NCI-H1417 treated with DMSO at 0.1 percent for 48 hours (cell line): Measurements from ENCODE around the gene LRRC41.
A peak's percentile ranks its signal among the peaks of the same experiment; 100 is the strongest.
"Not testable (repeated sequence)": the region's sequence is repeated elsewhere in the genome, so short reads cannot be mapped to it uniquely, and the experiment has no call there.

ENCODE experiments used
- DNase-seq: peaks from one replicate; lab custom pipeline; 2025; lab: John Stamatoyannopoulos, UW

The LRRC41 gene

DNA sequence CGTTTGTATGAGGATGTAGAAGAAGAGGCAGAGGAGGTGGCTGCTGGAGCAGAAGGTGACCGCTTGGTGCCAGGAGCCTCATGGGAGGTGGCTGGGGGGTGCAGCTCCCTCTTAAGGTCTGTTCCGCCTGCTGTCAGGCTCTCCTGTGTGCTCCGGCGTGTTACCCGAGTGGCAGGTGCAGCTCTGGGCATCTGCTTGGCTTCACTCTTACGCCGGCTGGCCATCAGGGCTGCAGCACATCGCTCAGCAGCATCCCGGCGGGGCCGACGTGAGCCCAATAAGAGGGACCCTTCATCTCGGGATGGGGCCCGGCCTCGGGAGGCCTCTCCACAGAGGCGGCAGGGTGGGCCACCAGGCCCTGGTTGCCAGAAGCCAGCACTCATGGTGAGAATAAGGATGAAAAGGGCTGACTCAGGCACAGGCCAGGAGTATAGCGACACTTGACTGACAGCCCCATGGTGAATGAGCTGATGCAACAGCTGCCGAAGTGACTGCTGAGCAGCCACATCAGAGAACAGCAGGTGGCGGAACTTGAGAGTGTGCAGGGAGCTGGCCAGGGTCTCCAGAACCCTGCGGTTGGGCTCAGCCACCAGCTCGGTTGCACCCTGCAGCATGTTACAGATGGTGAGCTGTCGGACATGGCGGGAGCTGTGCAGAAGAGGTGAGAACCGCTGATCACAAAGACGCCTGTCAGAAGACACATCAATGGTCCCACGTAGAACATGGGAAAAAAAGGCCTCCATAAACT lies 17.5 kb downstream of the LRRC41 start:
- peak; percentile 15 for DNase-seq

DNA sequence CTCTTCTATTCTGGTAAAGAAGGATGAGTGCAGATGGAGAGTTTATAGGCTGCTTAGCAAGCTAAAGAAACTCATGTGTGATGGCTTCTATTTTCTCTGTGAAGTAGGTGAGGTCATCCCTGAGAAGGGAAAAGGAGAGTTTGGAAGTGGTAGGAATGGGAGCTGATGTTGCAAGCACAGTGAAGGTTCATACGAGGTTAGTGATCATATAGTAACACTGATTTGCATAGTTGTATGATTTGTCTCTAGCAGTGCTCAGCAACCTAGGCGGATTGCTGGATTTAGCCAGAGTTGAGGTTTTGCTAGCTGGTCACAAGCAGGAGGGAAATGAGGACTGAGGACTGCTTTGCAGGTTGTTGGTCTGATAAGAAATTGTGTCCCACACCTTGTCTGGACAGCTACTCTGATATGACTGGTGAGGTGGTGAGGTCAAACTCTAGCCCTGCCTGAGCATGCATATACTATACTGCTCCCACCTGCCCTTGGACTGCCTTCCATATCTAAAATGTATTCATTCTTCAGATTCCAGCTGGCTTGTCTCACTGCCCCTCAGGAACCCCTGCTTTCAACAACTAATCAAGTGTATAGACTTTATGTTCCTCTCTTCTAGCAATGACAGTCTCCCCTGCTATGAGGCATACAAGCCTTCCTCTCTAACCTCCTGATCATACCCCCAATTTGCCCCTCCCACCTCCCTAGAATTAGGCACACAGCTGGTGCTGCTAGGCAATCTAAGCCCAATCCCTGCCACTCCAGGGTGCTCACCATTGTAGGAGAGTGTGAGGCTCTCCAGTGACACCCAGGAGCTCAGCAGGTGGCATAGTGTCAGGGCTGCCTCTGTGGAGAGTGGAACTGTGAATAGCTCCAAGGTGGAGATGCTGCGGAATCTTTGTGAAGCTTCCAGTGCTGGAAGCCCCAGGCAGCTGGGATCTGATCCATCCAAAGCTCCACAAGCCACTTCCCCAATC lies 18.5 kb downstream of the LRRC41 start:
- DNase-seq: no peak

DNA sequence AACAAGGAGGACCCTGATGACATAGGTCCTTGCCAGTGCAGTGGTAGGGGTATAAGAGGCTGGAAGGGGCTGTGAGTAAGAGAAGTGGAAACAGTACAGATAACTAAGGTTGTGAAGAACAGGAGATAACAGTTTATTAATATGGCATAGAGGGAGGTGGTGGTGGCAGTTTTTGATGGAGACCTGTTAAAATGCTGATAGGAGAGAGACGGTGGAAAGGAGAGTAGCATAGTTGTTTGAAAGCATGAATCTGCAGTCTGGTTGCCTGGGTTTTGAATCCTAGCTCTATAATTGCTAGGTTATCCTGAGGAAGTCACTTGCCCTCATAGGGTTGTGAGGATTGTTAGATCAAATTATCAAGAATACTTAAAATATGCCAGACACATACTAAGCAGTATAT lies 19.4 kb downstream of the LRRC41 start:
- no peak for DNase-seq

DNA sequence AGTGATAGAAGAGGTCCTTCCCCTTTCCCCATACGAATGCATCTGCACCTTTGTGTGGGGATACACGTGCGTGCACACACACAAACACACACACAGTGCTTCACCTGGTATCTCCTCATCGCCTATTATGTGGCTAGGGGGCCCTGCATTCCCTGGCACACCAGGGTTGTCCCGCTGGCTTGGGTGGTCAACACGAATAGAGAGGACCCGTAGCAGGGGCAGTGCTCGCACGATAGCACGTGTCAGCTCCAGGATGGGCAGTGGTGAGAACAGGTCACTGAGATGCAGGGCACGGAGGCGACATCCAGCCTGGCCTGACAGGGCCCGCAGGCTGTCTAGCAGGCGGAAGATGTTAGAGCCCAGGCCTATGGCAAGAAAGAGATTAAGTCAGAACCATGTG lies 22.4 kb downstream of the LRRC41 start:
- DNase-seq: no peak

DNA sequence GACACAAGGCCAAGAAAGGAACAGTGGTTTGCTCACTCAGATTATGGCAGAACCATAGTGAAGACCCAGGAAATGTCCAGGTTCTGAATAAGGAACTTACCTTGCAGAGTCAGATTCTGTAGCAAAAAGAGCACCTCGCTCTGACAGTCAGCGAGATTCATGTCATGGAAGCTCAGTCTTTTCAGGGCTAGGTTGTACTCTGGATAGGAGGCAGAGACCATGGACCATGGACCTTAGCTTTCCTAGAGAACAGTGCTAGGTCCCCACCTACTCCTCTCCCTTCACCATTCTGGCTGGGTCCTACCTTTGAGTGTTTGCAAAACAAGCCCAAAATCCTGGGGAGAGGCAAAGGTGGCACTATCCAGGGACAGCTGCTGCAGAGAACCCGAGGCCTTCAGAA lies 23.3 kb downstream of the LRRC41 start:
- DNase-seq: no peak

DNA sequence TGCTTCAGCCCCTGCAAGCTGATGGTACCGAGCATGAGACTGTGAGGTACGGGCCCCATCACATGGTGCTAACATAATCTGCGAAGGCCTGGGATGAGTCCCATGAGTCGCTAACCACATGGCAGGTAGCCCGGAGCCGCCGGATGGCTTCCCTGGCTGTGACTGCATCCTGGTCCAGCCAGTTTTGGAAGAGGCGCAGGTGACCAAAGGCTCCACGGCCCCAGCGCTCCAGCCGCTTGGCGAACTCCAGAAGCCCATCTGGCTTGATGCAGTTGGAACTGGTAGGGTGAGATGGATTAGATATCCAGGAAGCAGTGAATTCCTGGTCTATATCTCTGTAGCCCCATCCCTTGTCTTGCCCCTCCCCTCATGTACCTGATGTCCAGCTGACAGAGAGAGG lies 24.6 kb downstream of the LRRC41 start:
- DNase-seq: no peak

DNA sequence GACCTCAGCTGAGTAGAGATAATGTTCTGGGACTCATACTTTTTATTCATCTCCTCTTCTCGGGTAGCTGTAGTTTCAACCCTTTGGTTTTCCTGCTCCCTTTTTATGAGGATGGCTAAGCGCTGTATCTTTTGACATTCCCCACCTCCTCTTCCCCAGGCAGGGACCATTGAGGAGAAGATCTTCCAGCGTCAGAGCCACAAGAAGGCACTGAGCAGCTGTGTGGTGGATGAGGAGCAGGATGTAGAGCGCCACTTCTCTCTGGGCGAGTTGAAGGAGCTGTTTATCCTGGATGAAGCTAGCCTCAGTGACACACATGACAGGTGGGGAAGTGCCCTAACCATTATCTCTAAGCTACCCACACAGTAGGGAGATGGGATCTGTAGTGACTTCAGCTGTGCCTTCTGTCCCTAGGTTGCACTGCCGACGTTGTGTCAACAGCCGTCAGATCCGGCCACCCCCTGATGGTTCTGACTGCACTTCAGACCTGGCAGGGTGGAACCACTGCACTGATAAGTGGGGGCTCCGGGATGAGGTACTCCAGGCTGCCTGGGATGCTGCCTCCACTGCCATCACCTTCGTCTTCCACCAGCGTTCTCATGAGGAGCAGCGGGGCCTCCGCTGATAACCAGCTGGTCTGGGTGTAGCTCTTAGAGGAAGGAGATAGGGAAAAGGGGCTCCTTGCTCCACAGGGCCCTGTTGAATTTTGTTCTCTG lies 25.6 kb downstream of the LRRC41 start:
- DNase-seq: no peak

DNA sequence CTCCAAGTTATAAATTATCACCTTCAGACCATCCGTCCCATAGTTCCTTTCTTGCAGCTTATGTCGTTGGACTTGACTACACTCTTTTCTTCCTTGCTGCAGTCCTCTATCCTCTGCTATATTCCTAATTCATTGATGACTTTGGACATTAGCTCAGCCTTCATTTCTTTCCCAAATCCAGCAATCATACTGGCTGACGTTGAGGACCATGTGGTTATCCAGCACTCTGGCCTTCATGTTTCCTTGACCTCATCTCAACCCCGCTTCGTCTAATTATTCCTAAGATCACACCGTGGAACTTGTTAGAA lies 28.4 kb downstream of the LRRC41 start:
- DNase-seq: no peak

DNA sequence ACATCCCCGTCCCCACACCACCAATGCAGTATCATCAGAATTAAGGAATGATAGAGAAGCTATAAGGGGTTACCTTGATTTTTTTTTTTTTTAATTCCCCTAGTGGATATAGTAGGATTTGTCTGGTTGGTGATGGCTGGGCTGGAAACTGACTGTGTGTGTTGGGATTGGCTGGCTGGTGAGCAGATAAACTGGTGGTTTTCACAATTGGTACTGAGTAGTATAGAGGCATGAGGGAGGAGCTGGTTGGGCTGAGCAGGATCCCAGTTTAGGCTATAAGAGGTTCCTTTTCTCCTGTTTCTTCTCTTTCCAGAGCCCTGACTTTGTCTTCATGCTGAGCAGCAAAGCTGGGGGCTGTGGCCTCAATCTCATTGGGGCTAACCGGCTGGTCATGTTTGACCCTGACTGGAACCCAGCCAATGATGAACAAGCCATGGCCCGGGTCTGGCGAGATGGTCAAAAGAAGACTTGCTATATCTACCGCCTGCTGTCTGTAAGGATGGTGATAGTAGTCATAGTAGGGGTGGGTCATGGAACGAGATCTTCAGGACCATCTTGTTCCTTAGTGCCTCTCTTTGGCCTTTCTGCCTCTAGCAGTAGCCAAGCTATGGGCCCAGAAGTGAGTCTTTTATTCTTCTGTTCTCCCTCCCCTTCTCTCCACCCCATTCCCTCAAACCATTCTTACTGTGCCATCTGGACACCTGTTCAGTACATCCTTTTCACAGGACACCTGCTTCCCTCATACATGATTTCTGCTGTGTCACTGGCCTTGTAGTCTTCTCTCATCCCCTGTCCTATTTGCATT lies 29.0 kb downstream of the LRRC41 start:
- no peak for DNase-seq

DNA sequence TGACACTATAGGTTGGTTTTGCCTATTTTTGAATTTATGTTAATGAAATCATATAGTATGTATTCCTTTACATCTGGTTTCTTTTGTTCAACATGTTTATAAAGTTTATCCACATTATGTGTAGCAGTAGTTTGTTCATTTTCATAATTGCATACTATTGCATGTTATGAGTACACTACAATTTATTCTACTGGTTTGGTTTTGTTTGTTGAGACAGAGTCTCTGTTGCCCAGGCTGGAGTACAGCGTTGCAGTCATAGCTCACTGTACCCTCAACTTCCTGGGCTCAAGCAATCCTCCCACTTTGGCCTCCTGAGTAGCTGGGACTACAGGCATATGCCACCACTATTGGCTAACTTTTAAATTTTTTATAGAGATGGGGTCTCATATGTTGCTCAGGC lies 34.8 kb downstream of the LRRC41 start:
- no peak for DNase-seq

DNA sequence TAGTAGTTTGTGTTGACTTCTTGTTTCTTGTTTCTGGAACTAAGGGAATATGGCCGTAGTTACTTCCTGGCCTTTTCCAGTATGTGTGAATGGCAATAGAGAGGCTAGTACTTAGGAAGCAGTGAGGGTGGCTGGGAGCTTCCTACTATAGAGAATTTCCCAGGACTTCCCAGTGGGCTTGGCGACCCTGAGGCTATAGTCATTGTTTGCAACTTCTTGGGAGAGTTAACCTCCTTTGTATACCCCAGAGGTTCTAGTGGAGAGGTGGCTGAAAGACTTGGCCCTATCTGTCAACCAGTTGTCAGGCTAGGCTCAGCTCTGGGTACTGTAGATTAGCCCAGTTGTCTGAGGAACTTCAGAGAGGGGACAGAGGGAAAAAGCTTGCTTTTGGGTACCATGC lies 40.3 kb downstream of the LRRC41 start:
- no peak for DNase-seq

DNA sequence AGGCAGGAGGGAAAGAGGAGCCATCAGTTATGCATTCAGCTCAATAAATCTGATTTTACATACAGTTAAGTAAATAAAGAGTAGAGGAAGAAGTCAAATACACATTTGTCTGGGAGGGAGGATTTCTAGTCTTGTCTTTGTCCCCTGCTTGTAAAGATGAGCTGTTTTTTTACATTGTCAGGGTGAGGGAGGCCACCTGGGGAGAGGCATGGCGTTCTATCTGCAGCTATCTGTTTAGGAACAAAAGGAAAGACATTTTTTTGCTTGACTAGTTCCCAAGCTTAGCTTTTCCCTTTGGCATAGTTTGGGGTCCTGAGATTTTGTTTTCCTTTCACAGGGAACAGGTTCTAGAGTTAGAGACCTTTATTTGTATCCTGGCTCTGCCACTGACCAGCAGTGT lies 40.9 kb downstream of the LRRC41 start:
- no peak for DNase-seq

DNA sequence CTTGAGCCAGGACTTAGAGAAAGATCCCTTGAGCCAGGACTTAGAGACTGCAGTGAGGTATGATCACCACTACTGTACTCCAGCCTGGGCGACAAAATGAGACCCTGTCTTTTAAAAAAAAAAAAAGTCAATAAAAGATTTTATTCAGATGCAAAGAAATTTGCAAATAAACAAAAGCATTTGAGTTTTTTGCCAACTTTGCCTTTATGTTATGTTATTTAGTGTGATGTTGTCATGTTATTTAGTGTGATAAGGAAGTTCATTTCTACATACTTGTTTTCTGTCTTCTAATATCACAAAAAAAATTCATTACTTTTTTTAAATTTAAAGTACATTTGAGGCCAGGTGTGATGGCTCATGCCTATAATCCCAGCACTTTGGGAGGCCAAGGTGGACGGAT lies 46.9 kb downstream of the LRRC41 start:
- no peak for DNase-seq

DNA sequence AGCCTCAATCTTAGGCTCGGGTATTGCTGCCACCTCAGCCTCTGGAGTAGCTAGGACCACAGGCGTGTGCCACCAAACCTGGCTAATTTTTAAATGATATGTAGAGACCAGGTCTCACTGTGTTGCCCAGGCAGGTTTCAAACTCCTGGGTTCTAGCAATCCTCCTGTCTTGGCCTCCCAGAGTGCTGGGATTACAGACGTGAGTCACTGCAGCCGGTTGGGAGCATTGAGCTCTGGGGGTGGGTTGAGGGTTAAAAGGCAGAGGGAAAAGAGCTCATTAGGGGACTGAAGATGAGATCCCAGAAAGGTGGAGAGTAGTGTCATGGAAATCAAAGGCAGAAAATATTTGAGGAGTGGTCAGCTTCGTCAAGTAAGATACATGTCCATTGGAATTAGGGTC lies 48.7 kb downstream of the LRRC41 start:
- no peak for DNase-seq

DNA sequence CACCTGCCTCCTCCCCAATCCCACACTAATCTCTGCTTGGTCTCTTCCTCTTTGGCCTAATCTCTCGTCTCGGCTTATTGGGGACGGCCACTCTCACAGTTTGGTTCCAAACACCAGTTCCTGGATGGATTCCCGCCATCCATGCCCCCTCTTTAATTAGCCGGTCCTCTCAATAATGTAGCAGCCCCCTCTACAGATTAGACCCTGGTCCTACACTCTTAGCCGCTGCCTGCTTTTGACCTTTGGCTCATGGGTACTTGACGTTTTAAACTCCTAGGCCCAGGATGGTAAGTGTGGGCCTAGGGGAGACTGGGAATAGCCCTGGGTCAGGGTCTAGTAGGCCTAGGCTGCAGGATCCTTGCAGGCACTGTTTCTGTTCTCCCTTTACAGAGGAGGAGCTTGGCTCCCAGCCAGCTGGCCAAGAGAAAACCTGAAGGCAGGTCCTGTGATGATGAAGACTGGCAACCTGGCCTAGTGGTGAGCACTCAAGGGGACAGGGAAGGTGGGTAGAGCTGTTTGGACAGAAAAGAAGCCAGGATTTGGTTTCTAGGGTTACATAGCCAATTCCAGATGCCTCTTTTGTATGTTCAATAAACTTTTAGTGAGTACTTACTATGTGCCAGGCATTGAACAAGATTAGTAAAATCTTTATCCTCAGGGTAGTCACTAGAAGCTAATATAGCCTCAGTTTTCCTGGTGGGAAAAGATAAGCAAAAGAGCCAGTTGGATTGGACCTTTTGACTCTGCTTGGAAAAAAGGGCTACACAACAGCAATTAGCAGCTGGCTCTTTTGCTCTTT lies 55.1 kb downstream of the LRRC41 start:
- no peak for DNase-seq

DNA sequence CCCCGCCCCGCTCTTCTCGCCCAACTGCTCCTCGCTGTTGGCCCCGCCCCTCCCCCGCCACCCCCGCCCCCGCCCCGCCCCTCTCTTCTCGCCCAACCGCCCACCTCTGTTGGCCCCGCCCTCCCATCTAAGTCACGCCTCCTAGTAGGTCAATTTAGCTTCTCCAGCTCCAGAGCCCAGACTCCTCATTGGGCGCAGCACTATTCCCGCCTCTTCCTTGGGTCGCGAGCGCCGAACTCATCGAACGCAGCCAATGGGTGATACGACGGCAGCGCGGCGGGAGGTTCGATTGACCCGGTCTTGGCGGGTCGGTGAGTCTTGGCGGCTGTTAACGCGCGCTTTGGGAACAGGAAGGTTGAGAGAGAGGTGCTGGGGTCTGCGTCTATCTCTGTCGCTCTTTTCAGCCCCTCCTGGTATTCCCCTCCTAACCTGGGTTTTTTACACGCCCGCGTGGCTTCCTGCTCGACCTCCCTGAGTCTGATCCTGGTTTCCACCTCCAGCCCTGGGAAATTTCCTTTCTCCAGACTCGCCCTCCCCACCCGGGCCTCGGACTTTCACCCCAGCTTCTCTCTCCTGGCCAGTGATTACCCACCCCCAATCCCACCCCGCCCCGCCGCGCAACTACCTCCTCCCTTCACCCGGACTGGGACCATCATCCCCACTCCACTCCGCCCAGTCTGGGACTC lies 55.8 kb downstream of the LRRC41 start, which contains the start of gene RAD54L:
Gene RAD54L (plus strand): TSS at position 328 of the 686 bp plus-strand sequence. CDS start 643 bp downstream, outside the sequence.
- DNase-seq: peak; percentile 94

DNA sequence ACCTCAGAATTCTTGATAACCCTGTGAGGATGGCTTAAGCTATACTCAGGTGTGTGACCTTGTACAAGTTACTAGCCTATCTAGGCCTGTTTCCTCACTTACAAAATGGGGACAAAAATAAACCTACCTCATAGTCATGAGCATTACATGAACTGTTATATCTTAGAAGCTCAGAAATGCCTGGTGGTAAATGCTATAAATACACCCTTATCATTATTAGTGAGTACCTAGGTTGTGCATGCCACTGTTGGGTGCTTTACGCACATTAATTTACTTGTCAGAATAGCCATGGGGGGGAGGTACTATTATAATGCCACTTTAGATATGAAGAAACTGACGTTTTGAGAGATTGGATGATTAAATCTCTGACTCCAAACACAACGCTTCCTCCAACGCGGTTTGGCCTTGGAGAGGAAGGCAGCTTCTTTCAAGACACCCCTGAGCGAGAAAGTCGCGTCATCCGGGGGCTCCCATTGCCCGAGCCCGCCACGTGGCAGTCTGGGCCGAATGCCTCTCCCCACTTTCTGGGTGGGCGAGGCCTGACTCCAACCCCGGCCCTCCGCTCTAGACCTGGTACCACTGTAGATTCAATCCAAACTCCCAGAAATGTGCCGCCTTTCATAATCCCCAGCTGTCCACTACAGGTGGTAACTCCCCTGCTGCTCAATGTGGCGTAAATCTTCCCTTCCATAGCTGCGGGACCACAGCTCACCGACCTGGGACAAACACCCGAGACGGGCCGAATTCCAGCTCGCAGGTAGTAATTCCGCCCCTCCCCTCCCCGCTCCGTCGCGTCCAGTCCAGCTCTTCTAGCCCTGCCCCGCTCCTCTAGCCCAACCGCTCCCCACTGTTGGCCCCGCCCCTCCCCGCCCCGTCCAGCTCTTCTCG lies 56.6 kb downstream of the LRRC41 start:
- DNase-seq: no peak

DNA sequence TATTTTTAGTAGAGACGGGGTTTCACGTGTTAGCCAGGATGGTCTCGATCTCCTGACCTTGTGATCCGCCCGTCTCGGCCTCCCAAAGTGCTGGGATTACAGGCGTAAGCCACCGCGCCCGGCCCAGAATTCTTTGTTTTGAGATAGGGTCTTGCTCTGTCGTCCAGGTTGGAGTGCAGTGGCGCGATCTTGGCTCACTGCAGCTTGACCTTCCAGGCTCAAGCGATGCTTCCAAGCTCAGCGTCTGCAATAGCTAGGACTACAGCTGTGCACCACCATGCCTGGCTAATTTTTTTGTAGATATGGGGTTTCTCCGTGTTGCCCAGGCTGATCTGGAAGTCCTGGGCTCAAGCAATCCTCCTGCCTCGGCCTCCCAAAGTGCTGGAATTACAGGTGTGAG lies 57.3 kb downstream of the LRRC41 start:
- DNase-seq: not testable (repeated sequence)

DNA sequence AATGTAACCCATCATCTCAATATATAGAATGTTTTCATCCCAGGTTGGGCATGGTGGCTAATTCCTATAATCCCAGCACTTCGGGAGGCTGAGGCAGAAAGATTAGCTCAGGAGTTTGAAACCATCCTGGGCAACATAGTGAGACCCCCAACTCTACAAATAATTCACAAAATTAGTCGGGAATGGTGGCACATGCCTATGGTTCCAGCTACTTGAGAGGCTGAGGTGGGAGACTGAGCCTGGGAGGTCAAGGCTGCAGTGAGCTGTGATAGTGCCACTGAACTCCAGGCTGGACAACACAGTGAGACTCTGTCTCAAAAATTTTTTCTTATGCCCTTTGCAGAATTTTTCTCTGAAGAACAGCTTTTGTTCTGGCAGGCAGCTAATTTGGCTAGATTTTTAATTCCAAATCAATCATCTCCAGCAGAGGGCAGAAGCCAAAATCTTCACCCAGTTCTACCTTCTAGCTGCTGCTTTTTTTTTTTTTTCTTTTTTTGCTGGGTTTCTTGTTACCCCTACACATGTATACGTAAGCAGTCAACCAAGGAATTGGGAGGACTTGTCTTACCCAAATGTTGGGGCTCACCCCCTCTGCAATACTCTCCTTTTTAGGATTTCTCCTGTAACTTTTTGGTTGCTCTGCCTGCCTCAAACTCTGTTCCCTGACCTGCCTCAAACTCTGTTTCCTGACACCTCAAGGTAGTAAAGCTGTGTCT lies 58.6 kb downstream of the LRRC41 start:
- no peak for DNase-seq
